NCI-H510A (cell line): ENCODE data around the gene SORCS1.

ENCODE experiments used
- DNase-seq: peaks from one replicate; lab custom pipeline; 2025; lab: John Stamatoyannopoulos, UW

Gene SORCS1

GRCh38 chr10:106741006-106741530, 423.4 kb downstream of the SORCS1 start:
- DNase-seq = no peak

- no peak for DNase-seq
Observed at GRCh38 chr10:106740071-106740470, 424.4 kb downstream of the SORCS1 start.

DNA sequence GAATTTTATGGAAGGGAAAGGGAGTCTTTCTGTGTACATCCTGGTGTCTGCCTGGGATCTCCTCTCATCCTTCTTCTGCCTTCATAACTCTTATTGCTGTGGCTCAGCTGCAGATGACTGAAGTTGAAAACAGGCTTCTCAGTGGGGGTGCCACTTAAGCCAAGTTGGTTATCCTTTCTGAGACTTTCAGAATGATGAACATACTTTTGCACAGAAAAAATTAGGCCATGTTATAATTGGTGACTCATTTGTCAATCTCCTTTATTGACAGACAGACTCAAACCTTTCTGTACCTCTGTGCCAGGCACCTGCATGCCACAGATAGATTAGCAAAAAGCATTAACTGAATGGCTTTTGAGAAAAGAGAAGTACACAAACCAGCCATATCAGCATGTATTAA, 430.3 kb downstream of the SORCS1 start:
- no peak for DNase-seq

DNA sequence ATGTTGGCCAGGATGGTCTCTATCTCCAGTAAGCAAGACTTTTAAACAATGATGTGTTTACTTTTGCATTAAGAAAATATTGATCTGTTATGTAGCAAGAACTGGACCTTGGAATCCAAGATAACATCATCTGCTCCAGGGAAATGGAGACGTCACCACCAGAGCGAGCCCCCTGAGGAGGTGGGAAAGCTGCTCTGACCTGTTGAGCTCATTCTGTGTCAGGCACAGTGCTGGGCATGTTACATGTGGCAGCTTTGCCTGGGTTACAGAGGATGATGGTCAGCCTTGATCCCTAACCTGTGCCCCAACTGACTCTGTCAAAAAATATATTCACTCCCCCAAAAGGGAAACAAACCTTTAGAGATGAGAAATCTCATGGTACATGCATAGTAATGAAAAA, 436.3 kb downstream of the SORCS1 start:
- DNase-seq = no peak

- DNase-seq = no peak
Observed at GRCh38 chr10:106727170-106727569, 437.3 kb downstream of the SORCS1 start.

GRCh38 chr10:106722524-106722923, 442.0 kb downstream of the SORCS1 start:
- DNase-seq = no peak

GRCh38 chr10:106720683-106721082, 443.8 kb downstream of the SORCS1 start:
- no peak for DNase-seq

DNA sequence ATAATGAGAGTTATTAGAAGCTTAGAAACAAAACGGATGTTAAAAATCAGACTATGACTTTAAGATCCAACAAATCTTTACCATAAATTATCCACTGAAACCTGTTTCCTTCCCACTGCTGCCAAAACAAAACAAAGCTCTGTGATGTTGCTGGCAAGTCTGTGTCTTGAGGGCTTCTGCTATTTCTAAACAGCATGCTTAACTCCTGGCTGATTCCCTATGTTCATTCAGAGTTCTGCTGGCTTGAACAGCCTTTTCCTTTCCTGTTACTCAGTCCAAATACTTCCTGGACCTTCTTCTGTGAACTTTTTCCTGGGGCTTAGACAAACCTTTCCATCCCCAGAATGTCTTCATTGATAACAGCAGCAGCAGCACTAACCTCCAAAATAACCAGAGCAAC, 448.1 kb downstream of the SORCS1 start:
- no peak for DNase-seq

GRCh38 chr10:106714734-106715555, 449.6 kb downstream of the SORCS1 start:
- no peak for DNase-seq

- no peak for DNase-seq
Observed at GRCh38 chr10:106713846-106714245, 450.7 kb downstream of the SORCS1 start.

GRCh38 chr10:106712988-106713387, 451.5 kb downstream of the SORCS1 start:
- DNase-seq = no peak

- no peak for DNase-seq
Observed at GRCh38 chr10:106711313-106711906, 453.1 kb downstream of the SORCS1 start.

DNA sequence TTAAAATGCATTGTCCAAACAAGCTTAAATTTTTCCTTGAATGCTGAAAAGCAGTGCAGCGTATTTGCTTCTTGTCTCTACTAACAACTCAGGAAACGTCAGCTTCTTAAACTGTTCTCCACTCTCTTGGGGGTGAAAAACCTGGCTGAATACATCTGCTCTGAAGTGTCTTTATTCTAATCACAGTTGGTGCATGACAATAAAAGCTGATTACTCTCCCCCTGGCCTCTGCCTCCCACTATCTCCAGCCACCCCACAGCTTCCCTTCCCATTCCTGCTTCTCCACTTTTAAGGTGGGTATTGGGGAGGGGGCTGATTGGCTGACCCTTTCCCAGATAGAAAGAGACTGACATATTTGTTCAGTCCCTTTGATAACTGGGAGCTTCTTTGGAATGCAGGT, 456.0 kb downstream of the SORCS1 start:
- DNase-seq = no peak

DNA sequence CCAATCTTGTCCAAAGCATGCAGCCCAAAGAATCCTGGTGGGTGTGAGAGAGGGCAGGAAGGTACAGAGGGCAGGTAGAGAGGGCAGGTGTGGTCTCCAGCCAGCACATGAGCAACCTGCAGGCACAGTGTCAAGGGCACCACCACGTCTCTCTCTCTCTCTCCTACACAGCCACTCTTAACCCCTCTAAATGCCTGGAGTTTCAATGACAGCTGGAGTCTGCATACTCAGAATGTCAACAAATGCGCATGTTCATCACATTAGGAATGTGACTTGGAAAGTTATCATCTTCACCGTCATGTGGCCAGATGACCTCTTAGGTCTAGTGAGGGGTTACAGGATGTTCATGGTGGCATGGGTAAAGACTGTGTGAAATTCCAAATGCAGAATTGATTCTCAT, 456.8 kb downstream of the SORCS1 start:
- DNase-seq = no peak

GRCh38 chr10:106706127-106706526, 458.4 kb downstream of the SORCS1 start:
- DNase-seq = no peak

GRCh38 chr10:106705681-106706100, 458.8 kb downstream of the SORCS1 start:
- DNase-seq = no peak

DNA sequence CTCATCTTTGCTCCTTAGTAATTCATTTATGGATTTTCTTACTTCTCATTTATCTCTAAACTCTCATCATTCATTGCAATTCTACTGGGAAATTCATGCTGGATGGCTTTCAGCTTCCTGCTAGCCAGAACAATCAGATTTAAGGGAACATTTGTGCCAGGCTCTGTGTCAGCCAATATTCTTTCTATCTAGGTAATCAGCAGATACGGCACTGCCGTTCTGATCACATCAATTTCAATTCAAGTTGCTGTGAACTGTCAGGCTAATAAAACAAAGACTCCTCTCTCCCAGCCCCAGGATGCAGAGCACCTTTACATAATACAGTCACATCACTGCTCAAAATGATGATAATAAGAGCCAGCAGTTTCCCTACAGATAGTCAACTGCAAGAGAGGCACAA, 468.3 kb downstream of the SORCS1 start:
- no peak for DNase-seq

GRCh38 chr10:106694696-106695095, 469.8 kb downstream of the SORCS1 start:
- no peak for DNase-seq

- DNase-seq = no peak
Observed at GRCh38 chr10:106682175-106682574, 482.3 kb downstream of the SORCS1 start.

DNA sequence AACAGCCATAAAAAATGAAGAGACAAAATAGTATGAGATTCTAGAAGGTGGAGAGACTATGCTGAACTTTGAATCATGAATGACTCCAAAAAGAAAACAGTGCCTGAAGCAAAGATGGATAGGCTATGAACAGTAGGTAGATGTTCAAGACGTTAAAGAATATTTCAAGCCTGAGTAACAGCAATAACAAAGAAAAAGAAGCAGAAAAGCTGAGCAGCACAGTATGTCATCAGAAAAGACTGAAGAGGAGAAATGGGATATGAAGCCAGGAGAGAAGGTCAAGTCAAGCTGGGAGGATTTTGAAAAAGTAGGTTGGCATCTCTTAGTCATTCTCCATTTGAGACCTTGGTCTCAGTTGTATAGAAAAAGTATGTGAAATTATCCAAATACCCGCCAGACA, 484.4 kb downstream of the SORCS1 start:
- DNase-seq = no peak

DNA sequence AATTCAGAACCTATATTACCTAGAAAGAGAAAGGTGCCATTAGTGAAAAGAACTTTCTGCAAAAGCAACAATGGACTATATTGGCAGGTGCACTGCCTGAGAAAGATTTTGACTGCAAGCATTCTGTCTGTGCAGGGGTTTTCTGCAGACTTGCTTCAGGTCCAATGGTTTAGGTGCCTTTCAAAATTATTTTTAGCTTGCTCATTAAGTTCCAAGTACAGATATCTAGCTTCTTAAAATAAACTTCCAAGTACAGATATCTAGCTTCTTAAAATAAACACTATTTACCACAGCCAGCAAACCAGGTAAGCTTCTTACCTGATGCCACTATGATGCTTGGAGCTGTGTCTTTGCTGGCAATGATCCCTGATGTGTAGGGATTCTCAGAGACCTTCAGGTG, 485.2 kb downstream of the SORCS1 start:
- DNase-seq = no peak

DNA sequence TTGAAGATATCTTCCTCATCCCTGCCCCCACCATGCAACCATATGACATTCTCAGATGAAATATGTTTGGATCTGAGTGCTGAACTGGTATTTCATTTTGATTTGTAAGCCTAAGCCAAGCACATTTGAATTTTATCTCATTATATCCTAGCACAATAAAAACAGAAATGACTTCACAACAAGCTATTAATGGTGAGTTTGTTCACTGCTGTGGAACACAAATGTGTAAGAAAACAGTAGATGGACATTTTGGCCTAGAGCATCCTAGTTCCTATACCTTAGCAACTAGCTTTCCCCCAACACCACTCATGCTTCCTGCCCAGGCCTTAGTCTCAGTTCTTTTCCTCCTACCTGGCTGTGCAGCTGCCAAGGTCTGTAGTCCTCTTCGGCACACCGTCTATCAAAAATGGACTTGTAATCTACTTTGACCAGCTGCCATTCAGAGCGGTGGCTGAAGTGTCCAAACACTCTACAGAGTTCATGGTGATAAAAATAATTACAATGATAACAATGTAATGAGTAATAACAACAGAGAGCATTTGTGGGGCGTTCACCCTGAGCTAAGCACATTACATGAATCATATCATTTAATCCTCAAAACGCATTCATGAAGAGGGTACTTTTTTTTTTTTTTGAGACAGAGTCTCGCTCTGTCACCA, 491.9 kb downstream of the SORCS1 start:
- DNase-seq = no peak

- DNase-seq = no peak
Observed at GRCh38 chr10:106661767-106662140, 502.8 kb downstream of the SORCS1 start.
